Kidney tubule cell (primary cell): ENCODE measurements around the gene TMEM267.
"Not testable (repeated sequence)": the region's sequence is repeated elsewhere in the genome, so short reads cannot be mapped to it uniquely, and the experiment has no call there.

ENCODE experiments used
- DNase-seq: peaks from one replicate; pipeline ENCODE4 v3.0.0-alpha.2; 2018; ENCODE audit warnings: low spot score

TMEM267 gene

DNA sequence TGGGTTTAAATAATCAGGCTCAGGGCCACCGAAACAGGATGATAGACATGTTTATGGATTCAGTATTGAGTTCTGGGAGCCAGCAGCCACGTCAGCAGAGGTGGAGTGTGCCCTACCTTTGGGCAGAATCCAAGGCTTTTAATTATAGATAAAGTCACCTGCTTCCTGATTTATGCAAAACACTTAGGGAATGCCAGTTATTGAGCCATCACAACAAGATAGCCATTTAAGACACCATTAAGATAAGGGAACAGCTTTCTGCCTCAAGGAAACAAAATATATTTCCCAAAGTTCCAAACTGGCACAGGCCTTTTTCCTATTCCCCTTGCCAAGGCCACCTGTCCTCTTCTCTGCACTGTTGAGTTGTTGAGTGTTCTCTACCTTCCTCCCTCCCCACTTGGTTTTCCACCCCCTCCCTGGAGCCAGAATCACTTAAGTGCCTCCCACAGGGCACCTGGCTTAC is 73.8 kb downstream of the TMEM267 start:
- DNase-seq = no peak

DNA sequence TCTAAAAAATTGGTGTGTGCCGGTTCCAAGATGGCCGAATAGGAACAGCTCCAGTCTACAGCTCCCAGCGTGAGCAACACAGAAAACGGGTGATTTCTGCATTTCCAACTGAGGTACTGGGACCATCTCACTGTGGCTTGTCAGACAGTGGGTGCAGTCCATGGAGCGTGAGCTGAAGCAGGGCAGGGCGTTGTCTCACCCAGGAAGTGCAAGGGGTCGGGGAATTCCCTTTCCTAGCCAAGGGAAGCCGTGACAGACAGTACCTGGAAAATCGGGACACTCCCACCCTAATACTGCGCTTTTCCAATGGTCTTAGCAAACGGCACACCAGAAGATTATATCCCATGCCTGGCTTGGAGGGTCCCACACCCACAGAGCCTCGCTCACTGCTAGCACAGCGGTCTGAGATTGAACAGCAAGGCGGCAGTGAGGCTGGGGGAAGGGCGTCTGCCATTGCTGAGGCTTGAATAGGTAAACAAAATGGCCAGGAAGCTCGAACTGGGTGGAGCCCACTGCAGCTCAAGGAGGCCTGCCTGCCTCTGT is 81.1 kb downstream of the TMEM267 start:
- DNase-seq = not testable (repeated sequence)

DNA sequence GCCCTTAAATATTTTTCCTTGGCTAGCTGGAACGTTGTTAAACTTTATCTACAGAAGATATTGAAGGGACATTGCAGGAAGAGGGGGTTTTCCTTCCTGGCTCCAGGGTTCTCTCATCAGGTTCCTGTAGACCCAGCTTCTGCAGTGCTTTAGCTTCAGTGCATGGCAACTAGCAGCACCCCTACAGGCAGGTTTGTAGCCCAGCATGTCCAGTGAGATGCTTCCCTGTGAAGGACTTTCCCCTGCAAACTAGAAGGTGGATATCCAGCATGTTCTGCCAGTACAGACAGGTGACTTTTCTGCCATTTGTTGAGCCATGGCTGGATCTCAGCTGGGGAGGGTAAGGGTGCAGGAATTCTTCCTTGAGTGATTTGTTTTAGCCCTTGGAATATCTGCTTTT is 81.8 kb downstream of the TMEM267 start:
- peak; percentile 33 for DNase-seq

DNA sequence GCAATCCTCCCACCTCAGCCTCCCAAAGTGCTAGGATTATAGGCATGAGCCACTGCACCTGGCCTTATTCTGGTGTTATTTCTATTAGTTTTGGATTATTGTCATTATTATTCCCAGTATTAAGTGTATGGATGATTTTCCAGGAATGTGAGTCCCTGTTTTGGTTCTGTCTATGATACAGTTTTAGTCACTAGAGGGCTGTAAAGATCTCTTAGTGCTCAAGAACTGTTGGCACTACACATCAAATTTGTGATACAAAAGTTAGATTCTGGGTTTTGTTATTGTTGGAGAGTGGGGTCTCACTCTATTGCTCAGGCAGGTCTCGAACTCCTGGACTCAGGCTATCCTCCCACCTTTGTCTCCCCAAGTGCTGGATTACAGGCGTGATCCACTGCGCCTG is 83.6 kb downstream of the TMEM267 start:
- peak; percentile 31 for DNase-seq

DNA sequence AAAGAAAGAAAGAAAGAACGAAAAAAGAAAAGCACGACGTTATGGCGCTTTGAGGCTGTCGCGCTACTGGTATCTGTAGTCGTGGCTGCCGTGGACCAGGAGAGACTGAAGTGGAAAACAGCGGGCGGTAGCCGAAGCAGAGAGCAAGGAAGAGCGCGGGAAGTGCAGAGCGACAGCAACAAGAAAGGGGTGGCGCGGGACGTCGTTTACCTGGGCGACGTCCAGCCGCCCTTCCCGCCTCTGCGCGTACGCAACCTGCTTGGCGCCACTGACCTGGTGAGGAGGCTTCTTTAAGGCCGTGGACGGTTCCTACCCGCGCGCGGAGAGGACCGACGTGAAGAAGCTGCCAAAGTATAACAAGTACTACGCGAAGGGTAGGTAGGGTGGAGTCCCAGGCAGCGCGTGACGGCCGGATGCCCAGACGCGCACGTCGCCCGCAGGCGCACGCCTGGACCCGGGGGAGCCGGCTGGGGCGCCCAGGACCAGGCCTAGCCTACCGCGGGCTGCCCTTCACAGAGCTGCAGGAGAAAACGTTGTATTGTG is 86.8 kb downstream of the TMEM267 start:
- peak; percentile 66 for DNase-seq
